Stomach (tissue), 4 donors: ENCODE results near the gene LEMD2.

Experiments used
- CTCF ChIP-seq, 7 experiments: fragments of 450-650 bp in 4 of 7; fragments of 200-600 bp in 3 of 7; sonication (generic) in 3 of 7; IDR thresholded peaks; one replicate each; pipeline ENCODE4 v1.5.1; 2016 to 2019; ENCODE audit warnings: antibody characterized with exemption in 7 of 7, control low read depth in 2 of 7, mild to moderate bottlenecking in 1 of 7
- POLR2AphosphoS5 ChIP-seq, 3 donors: sonication (generic); formaldehyde crosslinking; IDR thresholded peaks; one replicate each; pipeline ENCODE4 v1.6.1; 2016; ENCODE audit warnings: antibody characterized with exemption in 3 of 3

DNA sequence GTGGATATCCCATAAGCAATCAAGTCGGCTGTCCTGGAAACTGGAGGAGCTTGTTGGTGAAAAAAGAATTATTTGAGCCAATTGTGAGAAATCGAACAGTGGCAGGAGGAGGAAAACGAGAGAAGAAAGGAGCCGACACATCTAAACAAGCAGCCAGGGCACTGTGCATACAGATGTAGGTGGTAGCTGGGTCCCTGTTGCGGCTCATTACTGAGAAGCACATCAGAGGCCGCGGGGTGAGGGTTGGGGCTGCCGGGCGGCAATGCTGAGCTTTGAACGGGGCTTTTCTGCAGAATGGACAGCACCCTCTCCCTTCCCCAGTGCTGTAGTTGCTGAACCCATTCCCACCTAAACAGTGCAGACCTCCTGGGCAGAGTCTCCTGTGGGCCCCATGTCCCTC lies 4.1 kb upstream of the LEMD2 start:
- TF ChIP-seq CTCF (IDR thresholded peaks at IDR 0.05) (no peak), POLR2AphosphoS5 (IDR thresholded peaks at IDR 0.05) (no peak)
